WTC11 (cell line): Measurements from ENCODE around the gene CAB39L. TPM values are rescaled to one million over a fixed set of nuclear protein-coding genes. Genes with fewer than 3 reads are reported as not detected.

Experiments
- ATAC-seq: fragments of 200-7000 bp; cut with Tn5 transposase; 2 replicates; pipeline ENCODE4 v1.10.0; 2021; ENCODE audit warnings: mild to moderate bottlenecking, moderate library complexity
- CTCF ChIA-PET: fragments of 300-600 bp; sonication (Branson Sonifier 250); formaldehyde crosslinking; loops from one replicate; lab custom pipeline; 2021; ENCODE audit warnings: antibody characterized with exemption; lab: Charles Lee
- POLR2A ChIA-PET: fragments of 350-600 bp; sonication (Branson Sonifier 250); formaldehyde crosslinking; loops from one replicate; lab custom pipeline; 2021; ENCODE audit warnings: antibody characterized with exemption; lab: Charles Lee
- DNase-seq: peaks from one replicate; pipeline ENCODE4 v3.0.0; 2021; ENCODE audit warnings: low spot score
- H3K27ac Mint-ChIP-seq: 2 replicates; pipeline ENCODE4 v1.8.0; 2021; ENCODE audit warnings: mixed read lengths
- H3K27me3 Mint-ChIP-seq: 2 replicates; pipeline ENCODE4 v1.8.0; 2021; ENCODE audit warnings: low read depth, mild to moderate bottlenecking, moderate library complexity, mixed read lengths
- H3K36me3 Mint-ChIP-seq: 2 replicates; pipeline ENCODE4 v1.8.0; 2021; ENCODE audit warnings: mixed read lengths
- H3K4me1 Mint-ChIP-seq: 2 replicates; pipeline ENCODE4 v1.8.0; 2022; ENCODE audit warnings: mixed read lengths
- H3K4me3 Mint-ChIP-seq: 2 replicates; pipeline ENCODE4 v1.8.0; 2021; ENCODE audit warnings: mild to moderate bottlenecking, moderate library complexity, mixed read lengths
- H3K9me3 Mint-ChIP-seq: 2 replicates; pipeline ENCODE4 v1.8.0; 2021; ENCODE audit warnings: mixed read lengths
- FOXK1 ChIP-seq: sonication (generic); formaldehyde crosslinking; IDR thresholded peaks from 2 replicates; pipeline ENCODE4 v1.8.0; 2022; ENCODE audit warnings: mild to moderate bottlenecking, moderate library complexity, missing genetic modification reagents
- GRHL2 ChIP-seq: fragments of 250-450 bp; sonication (Bioruptor Pico); IDR thresholded peaks from 2 replicates; pipeline ENCODE4 v1.8.0; 2022; ENCODE audit warnings: mild to moderate bottlenecking, moderate library complexity; ENCODE audit not compliant: insufficient replicate concordance, severe bottlenecking
- MYBL2 ChIP-seq: sonication (generic); formaldehyde crosslinking; IDR thresholded peaks from 2 replicates; pipeline ENCODE4 v1.8.1; 2023; ENCODE audit warnings: mild to moderate bottlenecking, moderate library complexity, missing genetic modification reagents
- NFE2L1 ChIP-seq: sonication (generic); formaldehyde crosslinking; IDR thresholded peaks from 2 replicates; pipeline ENCODE4 v1.8.1; 2023; ENCODE audit warnings: missing genetic modification reagents
- OVOL2 ChIP-seq: fragments of 250-450 bp; sonication (Bioruptor Pico); IDR thresholded peaks from 2 replicates; pipeline ENCODE4 v1.9.0; 2021; ENCODE audit warnings: mild to moderate bottlenecking, borderline replicate concordance
- TEAD1 ChIP-seq: sonication (generic); formaldehyde crosslinking; IDR thresholded peaks from 2 replicates; pipeline ENCODE4 v1.8.0; 2022; ENCODE audit warnings: mild to moderate bottlenecking, missing genetic modification reagents
- TP53 ChIP-seq: sonication (generic); formaldehyde crosslinking; IDR thresholded peaks from 2 replicates; pipeline ENCODE4 v1.8.1; 2023; ENCODE audit warnings: mild to moderate bottlenecking, missing genetic modification reagents
- ZNF138 ChIP-seq: sonication (generic); formaldehyde crosslinking; conservative IDR thresholded peaks from 2 replicates; pipeline ENCODE4 v1.8.1; 2022; ENCODE audit warnings: mild to moderate bottlenecking, moderate library complexity, missing genetic modification reagents
- ZNF423 ChIP-seq: fragments of 250-450 bp; sonication (Bioruptor Pico); IDR thresholded peaks from 2 replicates; pipeline ENCODE4 v2.1.2; 2022; ENCODE audit warnings: mild to moderate bottlenecking, moderate library complexity
- total RNA-seq: library from RNA; stranded (reverse); gene quantifications from 3 replicates; pipeline ENCODE4 v1.2.3, GENCODE V29; 2021
- TF ChIP-seq, protein P1 (sequence below): sonication (generic); formaldehyde crosslinking; IDR thresholded peaks from 2 replicates; pipeline ENCODE4 v1.8.0; 2022; ENCODE audit warnings: mild to moderate bottlenecking, missing genetic modification reagents
- TF ChIP-seq, protein P2 (sequence below): fragments of 250-450 bp; sonication (Bioruptor Pico); IDR thresholded peaks from 2 replicates; pipeline ENCODE4 v1.9.0; 2021; ENCODE audit warnings: mild to moderate bottlenecking, borderline replicate concordance
- TF ChIP-seq, protein P3 (sequence below): sonication (generic); formaldehyde crosslinking; IDR thresholded peaks from 2 replicates; pipeline ENCODE4 v1.8.0; 2022; ENCODE audit warnings: mild to moderate bottlenecking, missing genetic modification reagents
- TF ChIP-seq, protein P4 (sequence below): sonication (generic); formaldehyde crosslinking; IDR thresholded peaks from 2 replicates; pipeline ENCODE4 v1.8.1; 2023; ENCODE audit warnings: mild to moderate bottlenecking, missing genetic modification reagents, moderate library complexity
- TF ChIP-seq, protein P5 (sequence below): sonication (generic); formaldehyde crosslinking; IDR thresholded peaks from 2 replicates; pipeline ENCODE4 v1.8.0; 2023; ENCODE audit warnings: mild to moderate bottlenecking, missing genetic modification reagents
- TF ChIP-seq, protein P6 (sequence below): fragments of 250-450 bp; sonication (Bioruptor Pico); conservative IDR thresholded peaks from 2 replicates; pipeline ENCODE4 v1.9.0; 2021; ENCODE audit warnings: mild to moderate bottlenecking
- TF ChIP-seq, protein P7 (sequence below): fragments of 250-450 bp; sonication (Bioruptor Pico); IDR thresholded peaks from 2 replicates; pipeline ENCODE4 v2.1.2; 2022; ENCODE audit warnings: mild to moderate bottlenecking, moderate library complexity
- TF ChIP-seq, protein P8 (sequence below): sonication (generic); formaldehyde crosslinking; IDR thresholded peaks from 2 replicates; pipeline ENCODE4 v1.8.1; 2022; ENCODE audit warnings: mild to moderate bottlenecking, moderate library complexity, missing genetic modification reagents

CAB39L gene
- total RNA-seq, 1 experiment from 2014 or later = 3.3 TPM

DNA sequence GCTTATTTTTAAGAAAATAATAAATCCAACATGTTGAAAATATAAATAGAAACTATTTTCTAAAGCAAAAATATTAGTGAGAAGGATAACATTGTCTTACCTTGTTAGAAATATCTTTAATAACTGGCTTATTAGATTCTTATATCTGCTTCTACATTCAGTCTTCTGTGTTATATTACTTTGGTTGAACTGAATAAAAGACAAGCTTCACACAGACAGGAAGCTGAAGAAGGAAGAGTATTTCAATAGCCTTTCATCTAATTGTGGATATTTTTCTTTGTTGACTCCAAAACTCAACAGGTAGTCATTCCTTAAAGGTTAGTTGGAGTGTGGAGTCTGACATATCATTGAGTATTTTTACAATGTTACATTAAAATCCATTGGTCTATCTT is 11.1 kb upstream of the CAB39L start (continued):
- TF ChIP-seq, protein P1, sequence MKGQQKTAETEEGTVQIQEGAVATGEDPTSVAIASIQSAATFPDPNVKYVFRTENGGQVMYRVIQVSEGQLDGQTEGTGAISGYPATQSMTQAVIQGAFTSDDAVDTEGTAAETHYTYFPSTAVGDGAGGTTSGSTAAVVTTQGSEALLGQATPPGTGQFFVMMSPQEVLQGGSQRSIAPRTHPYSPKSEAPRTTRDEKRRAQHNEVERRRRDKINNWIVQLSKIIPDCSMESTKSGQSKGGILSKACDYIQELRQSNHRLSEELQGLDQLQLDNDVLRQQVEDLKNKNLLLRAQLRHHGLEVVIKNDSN = no peak
- TF ChIP-seq FOXK1 (CRISPR knock-in tag) (no peak), OVOL2 (CRISPR knock-in tag) (no peak)
- TF ChIP-seq, protein P2, sequence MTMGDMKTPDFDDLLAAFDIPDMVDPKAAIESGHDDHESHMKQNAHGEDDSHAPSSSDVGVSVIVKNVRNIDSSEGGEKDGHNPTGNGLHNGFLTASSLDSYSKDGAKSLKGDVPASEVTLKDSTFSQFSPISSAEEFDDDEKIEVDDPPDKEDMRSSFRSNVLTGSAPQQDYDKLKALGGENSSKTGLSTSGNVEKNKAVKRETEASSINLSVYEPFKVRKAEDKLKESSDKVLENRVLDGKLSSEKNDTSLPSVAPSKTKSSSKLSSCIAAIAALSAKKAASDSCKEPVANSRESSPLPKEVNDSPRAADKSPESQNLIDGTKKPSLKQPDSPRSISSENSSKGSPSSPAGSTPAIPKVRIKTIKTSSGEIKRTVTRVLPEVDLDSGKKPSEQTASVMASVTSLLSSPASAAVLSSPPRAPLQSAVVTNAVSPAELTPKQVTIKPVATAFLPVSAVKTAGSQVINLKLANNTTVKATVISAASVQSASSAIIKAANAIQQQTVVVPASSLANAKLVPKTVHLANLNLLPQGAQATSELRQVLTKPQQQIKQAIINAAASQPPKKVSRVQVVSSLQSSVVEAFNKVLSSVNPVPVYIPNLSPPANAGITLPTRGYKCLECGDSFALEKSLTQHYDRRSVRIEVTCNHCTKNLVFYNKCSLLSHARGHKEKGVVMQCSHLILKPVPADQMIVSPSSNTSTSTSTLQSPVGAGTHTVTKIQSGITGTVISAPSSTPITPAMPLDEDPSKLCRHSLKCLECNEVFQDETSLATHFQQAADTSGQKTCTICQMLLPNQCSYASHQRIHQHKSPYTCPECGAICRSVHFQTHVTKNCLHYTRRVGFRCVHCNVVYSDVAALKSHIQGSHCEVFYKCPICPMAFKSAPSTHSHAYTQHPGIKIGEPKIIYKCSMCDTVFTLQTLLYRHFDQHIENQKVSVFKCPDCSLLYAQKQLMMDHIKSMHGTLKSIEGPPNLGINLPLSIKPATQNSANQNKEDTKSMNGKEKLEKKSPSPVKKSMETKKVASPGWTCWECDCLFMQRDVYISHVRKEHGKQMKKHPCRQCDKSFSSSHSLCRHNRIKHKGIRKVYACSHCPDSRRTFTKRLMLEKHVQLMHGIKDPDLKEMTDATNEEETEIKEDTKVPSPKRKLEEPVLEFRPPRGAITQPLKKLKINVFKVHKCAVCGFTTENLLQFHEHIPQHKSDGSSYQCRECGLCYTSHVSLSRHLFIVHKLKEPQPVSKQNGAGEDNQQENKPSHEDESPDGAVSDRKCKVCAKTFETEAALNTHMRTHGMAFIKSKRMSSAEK (CRISPR knock-in tag) = no peak

DNA sequence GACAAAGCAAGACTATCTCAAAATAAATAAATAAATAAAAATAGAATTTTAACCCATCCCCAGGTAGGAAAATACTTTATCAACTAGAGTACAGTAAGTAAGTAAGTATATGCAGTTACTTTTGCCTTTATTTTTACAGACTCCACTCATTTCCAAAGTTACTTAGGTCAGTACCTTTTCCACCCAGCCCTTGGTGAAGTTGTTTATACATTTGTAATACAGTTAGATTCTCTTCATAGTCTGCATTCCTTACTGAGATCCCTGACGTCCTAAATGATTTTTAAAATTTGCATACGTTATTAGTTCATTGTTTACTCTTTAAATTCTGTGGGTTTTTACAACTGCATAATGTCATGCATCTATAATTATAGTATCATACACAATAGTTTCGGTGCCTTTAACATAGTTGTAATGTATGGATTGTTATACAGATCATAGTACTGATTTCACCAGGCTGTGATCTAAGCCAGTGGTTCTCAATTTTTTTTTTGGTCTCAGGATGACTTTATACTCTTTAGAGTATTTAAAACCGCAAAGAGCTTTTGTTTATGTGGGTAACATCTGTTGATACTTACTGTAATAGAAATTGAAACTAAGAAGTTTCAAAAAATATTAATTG is 10.6 kb upstream of the CAB39L start:
- CTCF ChIA-PET = no interaction called here
- Mint-ChIP-seq H3K4me3 (no peak overlapping the region), H3K4me1 (no peaks in the 10 kb centered on the region), H3K27me3 (no peaks in the 10 kb centered on the region)
- TF ChIP-seq, protein P3, sequence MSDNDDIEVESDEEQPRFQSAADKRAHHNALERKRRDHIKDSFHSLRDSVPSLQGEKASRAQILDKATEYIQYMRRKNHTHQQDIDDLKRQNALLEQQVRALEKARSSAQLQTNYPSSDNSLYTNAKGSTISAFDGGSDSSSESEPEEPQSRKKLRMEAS (CRISPR knock-in tag) = no peak
- no peak for TF ChIP-seq TP53 (CRISPR knock-in tag)
- TF ChIP-seq, protein P4, sequence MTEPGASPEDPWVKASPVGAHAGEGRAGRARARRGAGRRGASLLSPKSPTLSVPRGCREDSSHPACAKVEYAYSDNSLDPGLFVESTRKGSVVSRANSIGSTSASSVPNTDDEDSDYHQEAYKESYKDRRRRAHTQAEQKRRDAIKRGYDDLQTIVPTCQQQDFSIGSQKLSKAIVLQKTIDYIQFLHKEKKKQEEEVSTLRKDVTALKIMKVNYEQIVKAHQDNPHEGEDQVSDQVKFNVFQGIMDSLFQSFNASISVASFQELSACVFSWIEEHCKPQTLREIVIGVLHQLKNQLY (CRISPR knock-in tag) = no peak
- TF ChIP-seq GRHL2 = no peak
- TF ChIP-seq FOXK1 (CRISPR knock-in tag) = no peak
- TF ChIP-seq, protein P5, sequence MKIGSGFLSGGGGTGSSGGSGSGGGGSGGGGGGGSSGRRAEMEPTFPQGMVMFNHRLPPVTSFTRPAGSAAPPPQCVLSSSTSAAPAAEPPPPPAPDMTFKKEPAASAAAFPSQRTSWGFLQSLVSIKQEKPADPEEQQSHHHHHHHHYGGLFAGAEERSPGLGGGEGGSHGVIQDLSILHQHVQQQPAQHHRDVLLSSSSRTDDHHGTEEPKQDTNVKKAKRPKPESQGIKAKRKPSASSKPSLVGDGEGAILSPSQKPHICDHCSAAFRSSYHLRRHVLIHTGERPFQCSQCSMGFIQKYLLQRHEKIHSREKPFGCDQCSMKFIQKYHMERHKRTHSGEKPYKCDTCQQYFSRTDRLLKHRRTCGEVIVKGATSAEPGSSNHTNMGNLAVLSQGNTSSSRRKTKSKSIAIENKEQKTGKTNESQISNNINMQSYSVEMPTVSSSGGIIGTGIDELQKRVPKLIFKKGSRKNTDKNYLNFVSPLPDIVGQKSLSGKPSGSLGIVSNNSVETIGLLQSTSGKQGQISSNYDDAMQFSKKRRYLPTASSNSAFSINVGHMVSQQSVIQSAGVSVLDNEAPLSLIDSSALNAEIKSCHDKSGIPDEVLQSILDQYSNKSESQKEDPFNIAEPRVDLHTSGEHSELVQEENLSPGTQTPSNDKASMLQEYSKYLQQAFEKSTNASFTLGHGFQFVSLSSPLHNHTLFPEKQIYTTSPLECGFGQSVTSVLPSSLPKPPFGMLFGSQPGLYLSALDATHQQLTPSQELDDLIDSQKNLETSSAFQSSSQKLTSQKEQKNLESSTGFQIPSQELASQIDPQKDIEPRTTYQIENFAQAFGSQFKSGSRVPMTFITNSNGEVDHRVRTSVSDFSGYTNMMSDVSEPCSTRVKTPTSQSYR (CRISPR knock-in tag) = no peak
- TF ChIP-seq, protein P6, sequence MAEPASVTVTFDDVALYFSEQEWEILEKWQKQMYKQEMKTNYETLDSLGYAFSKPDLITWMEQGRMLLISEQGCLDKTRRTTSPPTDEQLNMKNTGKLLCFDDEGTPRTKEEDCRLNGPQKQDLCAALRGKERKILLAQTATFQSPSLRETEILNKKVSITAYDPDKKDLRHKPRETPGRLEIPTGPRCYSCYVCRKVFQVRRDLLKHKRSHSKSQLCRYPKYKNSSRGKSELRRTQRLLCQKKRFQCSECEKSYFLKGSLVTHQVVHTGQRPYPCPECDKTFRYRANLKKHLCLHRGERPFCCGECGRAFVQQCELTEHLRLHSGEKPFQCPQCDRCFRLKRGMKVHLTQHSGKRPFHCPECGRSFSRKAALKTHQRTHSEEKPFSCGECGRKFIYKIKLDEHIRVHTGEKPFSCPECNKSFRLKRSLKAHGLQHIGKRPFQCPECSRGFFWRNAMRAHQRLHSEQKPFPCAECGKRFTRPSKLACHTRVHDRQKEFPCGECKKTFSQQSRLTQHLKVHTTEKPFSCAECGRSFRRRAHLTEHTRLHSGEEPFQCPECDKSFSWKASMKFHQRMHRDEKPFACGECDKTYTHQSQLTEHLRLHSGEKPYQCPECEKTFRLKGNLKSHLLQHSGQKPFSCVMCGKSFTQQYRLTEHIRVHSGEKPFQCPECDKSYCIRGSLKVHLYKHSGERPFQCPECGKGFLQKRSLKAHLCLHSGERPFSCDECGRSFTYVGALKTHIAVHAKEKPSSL (CRISPR knock-in tag) = no peak
- TF ChIP-seq, protein P7, sequence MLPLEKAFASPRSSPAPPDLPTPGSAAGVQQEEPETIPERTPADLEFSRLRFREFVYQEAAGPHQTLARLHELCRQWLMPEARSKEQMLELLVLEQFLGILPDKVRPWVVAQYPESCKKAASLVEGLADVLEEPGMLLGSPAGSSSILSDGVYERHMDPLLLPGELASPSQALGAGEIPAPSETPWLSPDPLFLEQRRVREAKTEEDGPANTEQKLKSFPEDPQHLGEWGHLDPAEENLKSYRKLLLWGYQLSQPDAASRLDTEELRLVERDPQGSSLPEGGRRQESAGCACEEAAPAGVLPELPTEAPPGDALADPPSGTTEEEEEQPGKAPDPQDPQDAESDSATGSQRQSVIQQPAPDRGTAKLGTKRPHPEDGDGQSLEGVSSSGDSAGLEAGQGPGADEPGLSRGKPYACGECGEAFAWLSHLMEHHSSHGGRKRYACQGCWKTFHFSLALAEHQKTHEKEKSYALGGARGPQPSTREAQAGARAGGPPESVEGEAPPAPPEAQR (CRISPR knock-in tag) = no peak
- TF ChIP-seq MYBL2 = no peak
- no peak for TF ChIP-seq ZNF423
- TF ChIP-seq NFE2L1 (CRISPR knock-in tag) = no peak
- TF ChIP-seq, protein P8, sequence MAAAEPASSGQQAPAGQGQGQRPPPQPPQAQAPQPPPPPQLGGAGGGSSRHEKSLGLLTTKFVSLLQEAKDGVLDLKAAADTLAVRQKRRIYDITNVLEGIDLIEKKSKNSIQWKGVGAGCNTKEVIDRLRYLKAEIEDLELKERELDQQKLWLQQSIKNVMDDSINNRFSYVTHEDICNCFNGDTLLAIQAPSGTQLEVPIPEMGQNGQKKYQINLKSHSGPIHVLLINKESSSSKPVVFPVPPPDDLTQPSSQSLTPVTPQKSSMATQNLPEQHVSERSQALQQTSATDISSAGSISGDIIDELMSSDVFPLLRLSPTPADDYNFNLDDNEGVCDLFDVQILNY (CRISPR knock-in tag) = no peak
- TF ChIP-seq TEAD1 (CRISPR knock-in tag) = no peak
- TF ChIP-seq ZNF138 (CRISPR knock-in tag) = no peak
- TF ChIP-seq, all 79 proteins: peak for 0
- Mint-ChIP-seq H3K27ac (no peak overlapping the region), H3K36me3 (no peaks in the 10 kb centered on the region), H3K9me3 (no peaks in the 10 kb centered on the region)
- DNase-seq (no peak), ATAC-seq (no peak)
- POLR2A ChIA-PET = no interaction called here
